ENCODE results near the gene NEXN. TPM values are rescaled to one million over a fixed set of nuclear protein-coding genes. Genes with fewer than 3 reads are reported as not detected.

The NEXN gene
- total RNA-seq, 2 donors from 2014 or later: 5.7 TPM

DNA sequence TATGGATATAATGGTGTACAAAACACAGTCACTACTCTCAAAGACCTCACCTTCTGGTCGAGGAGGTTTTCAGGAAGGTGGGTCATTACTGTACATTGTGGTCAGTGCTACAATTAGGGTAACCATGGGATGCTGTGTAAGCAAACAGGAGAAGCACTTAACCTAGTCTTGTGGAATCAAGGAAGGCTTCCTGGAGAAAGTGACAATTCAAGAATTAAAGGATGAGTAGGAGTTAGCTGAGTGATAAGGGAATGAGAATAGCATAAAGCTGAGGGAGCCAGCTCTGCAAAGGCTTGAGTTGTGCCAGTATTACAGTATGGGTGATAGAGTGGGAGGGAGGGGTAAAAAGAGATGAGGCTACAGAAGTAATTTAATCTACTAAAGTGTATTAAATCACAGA is 17.2 kb downstream of the NEXN start:
- Mint-ChIP-seq H3K36me3 (ENCODE audit: low read depth) (peaks cover 2% of the 10 kb centered on the region), H3K9me3 (no peaks in the 10 kb centered on the region), H3K27ac (no peak overlapping the region), H3K4me1 (peaks cover 3% of the 10 kb centered on the region), H3K27me3 (ENCODE audit: insufficient read depth) (peaks cover 78% of the 10 kb centered on the region), H3K4me3 (no peak overlapping the region)
- H3K27ac ChIP-seq (ENCODE audit: low read depth, low read length): no peak overlapping the region
- no peak for DNase-seq
- whole genome bisulfite sequencing, 2 experiments (ENCODE audit: insufficient coverage in 1 of 2, insufficient read length in 1 of 2): 95% methylated on average over 1 of the region's 1 CpG; no CpG with 5 or more reads in 1 of the 2 experiments
- H3K27me3 ChIP-seq (ENCODE audit: control insufficient read depth, insufficient read depth, low read length, poor library complexity, severe bottlenecking): peaks cover 64% of the 10 kb centered on the region
- TF ChIP-seq, protein P1, sequence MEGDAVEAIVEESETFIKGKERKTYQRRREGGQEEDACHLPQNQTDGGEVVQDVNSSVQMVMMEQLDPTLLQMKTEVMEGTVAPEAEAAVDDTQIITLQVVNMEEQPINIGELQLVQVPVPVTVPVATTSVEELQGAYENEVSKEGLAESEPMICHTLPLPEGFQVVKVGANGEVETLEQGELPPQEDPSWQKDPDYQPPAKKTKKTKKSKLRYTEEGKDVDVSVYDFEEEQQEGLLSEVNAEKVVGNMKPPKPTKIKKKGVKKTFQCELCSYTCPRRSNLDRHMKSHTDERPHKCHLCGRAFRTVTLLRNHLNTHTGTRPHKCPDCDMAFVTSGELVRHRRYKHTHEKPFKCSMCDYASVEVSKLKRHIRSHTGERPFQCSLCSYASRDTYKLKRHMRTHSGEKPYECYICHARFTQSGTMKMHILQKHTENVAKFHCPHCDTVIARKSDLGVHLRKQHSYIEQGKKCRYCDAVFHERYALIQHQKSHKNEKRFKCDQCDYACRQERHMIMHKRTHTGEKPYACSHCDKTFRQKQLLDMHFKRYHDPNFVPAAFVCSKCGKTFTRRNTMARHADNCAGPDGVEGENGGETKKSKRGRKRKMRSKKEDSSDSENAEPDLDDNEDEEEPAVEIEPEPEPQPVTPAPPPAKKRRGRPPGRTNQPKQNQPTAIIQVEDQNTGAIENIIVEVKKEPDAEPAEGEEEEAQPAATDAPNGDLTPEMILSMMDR (conservative IDR thresholded peaks at IDR 0.05): no peak
- no peak overlapping the region for H3K4me3 ChIP-seq (ENCODE audit: low read length)
- H3K9ac ChIP-seq (ENCODE audit: extremely low read depth, low read length, poor library complexity, severe bottlenecking): no peak overlapping the region
- no peaks in the 10 kb centered on the region for H3K9me3 ChIP-seq (ENCODE audit: control insufficient read depth, low read length)
- H3K4me1 ChIP-seq (ENCODE audit: control insufficient read depth, insufficient read depth, low read length): peaks cover 4% of the 10 kb centered on the region
- peaks cover 7% of the 10 kb centered on the region for H3K36me3 ChIP-seq (ENCODE audit: control insufficient read depth, insufficient read depth, low read length)

DNA sequence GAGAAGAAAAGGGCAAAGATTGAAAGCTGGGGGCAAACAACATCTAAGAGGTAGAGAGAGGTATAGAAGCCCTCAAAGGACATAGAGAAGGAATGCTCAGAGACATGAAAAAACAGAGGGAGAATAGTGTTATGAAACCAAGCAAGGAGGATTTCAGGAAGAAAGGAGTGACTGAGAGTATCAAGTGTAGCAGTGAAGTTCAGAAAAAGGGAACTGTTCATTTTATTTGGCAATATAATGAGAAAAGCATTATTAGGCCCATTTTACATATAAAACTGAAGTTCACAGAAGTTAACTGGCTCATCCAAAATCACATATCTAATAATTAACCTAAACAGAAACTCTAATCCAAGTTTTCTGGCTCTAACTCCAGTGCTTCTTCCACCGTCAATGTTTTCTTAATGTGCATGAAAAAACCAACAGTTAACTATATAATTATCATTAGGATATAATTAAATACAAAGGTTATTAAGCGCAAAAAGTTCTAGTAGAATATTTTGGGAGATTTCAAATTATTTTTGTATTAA is 17.7 kb downstream of the NEXN start:
- Mint-ChIP-seq H3K9me3 (no peaks in the 10 kb centered on the region), H3K27me3 (ENCODE audit: insufficient read depth) (peaks cover 81% of the 10 kb centered on the region), H3K36me3 (ENCODE audit: low read depth) (peaks cover 2% of the 10 kb centered on the region), H3K4me1 (peaks cover under 1% of the 10 kb centered on the region), H3K27ac (no peak overlapping the region), H3K4me3 (no peak overlapping the region)
- no peak for DNase-seq
- WGBS, 2 experiments (ENCODE audit: insufficient coverage in 1 of 2, insufficient read length in 1 of 2): no CpG with 5 or more reads among the region's 2 CpGs
- Histone ChIP-seq H3K9ac (ENCODE audit: extremely low read depth, low read length, poor library complexity, severe bottlenecking) (no peak overlapping the region), H3K27ac (ENCODE audit: low read depth, low read length) (no peak overlapping the region), H3K27me3 (ENCODE audit: control insufficient read depth, insufficient read depth, low read length, poor library complexity, severe bottlenecking) (peaks cover 64% of the 10 kb centered on the region), H3K4me3 (ENCODE audit: low read length) (no peak overlapping the region), H3K9me3 (ENCODE audit: control insufficient read depth, low read length) (no peaks in the 10 kb centered on the region), H3K36me3 (ENCODE audit: control insufficient read depth, insufficient read depth, low read length) (peaks cover 7% of the 10 kb centered on the region), H3K4me1 (ENCODE audit: control insufficient read depth, insufficient read depth, low read length) (peaks cover 1% of the 10 kb centered on the region)
- TF ChIP-seq, protein P1 (conservative IDR thresholded peaks at IDR 0.05): no peak

DNA sequence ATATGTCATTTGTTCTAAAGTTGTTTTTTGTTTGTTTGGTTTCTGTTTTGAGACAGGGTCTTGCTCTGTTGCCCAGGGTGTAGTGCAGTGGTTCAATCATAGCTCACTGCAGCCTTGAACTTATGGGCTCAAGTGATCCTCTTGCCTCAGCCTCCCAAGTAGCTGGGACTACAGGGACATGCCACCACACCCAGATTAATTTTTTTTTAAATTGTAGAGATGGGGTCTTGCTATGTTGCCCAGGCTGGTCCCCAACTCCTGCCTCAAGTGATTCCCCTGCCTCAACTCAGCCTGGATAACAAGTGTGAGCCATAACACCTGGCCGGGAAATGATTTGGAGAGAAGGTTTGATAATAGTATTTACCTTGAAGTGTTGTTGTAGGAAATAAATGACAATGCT is 18.2 kb downstream of the NEXN start:
- Mint-ChIP-seq H3K9me3 (no peaks in the 10 kb centered on the region), H3K27ac (no peak overlapping the region), H3K4me1 (no peaks in the 10 kb centered on the region), H3K36me3 (ENCODE audit: low read depth) (peaks cover 2% of the 10 kb centered on the region), H3K4me3 (no peak overlapping the region), H3K27me3 (ENCODE audit: insufficient read depth) (peaks cover 79% of the 10 kb centered on the region)
- no peak overlapping the region for H3K4me3 ChIP-seq (ENCODE audit: low read length)
- no peak for DNase-seq
- H3K9me3 ChIP-seq (ENCODE audit: control insufficient read depth, low read length): no peaks in the 10 kb centered on the region
- H3K27ac ChIP-seq (ENCODE audit: low read depth, low read length): no peak overlapping the region
- TF ChIP-seq, protein P1 (conservative IDR thresholded peaks at IDR 0.05): no peak
- H3K4me1 ChIP-seq (ENCODE audit: control insufficient read depth, insufficient read depth, low read length): no peaks in the 10 kb centered on the region
- 76 to 83% methylated on average over 1 of the region's 1 CpG for WGBS, 2 experiments (ENCODE audit: insufficient coverage in 1 of 2, insufficient read length in 1 of 2)
- peaks cover 7% of the 10 kb centered on the region for H3K36me3 ChIP-seq (ENCODE audit: control insufficient read depth, insufficient read depth, low read length)
- peaks cover 64% of the 10 kb centered on the region for H3K27me3 ChIP-seq (ENCODE audit: control insufficient read depth, insufficient read depth, low read length, poor library complexity, severe bottlenecking)
- H3K9ac ChIP-seq (ENCODE audit: extremely low read depth, low read length, poor library complexity, severe bottlenecking): no peak overlapping the region
